ENCODE data around the gene EMD. TPM values are rescaled to one million over a fixed set of nuclear protein-coding genes. Genes with fewer than 3 reads are reported as not detected.
A peak's percentile ranks its signal among the peaks of the same experiment; 100 is the strongest.

Gene EMD
- total and polyA plus RNA-seq, 10 of the 15 experiments (the other 5 are each of a cell fraction or from before 2014, with no cell fraction given), result 0.76 to 100 (median 43.2) TPM

GRCh38 chrX:154368630-154369448 lies 10.3 kb upstream of the EMD start:
- no TSS peak for BruUV-seq (replicated peaks)
- TF ChIP-seq ATF2 (IDR thresholded peaks at IDR 0.05; ENCODE audit: low read length) (no peak), RFX5 (IDR thresholded peaks at IDR 0.05; ENCODE audit: low read depth, low read length) (no peak), MYC (IDR thresholded peaks at IDR 0.05; ENCODE audit: insufficient read depth, insufficient read length, insufficient replicate concordance, low read length, severe bottlenecking) (no peak), ETV6 (conservative IDR thresholded peaks at IDR 0.05 in 1 of 2, IDR thresholded peaks at IDR 0.05 in 1 of 2; ENCODE audit: borderline replicate concordance in 1 of 2, low read depth in 1 of 2) (no peak), CHD1 (IDR thresholded peaks at IDR 0.05; ENCODE audit: low read depth, low read length) (no peak), SP1 (IDR thresholded peaks at IDR 0.05; ENCODE audit: low read depth, low read length) (peak; percentile 10), SMARCA5 (IDR thresholded peaks at IDR 0.05) (no peak), CREB1 (IDR thresholded peaks at IDR 0.05; ENCODE audit: low read depth) (0 out of 2 replicates have a peak, but pooled peaks have one; percentile 16), PRDM15 (CRISPR knock-in tag; IDR thresholded peaks at IDR 0.05) (no peak), MEF2B (IDR thresholded peaks at IDR 0.05; ENCODE audit: partially characterized antibody, poor library complexity, severe bottlenecking) (peak; percentile 27), NFIC (IDR thresholded peaks at IDR 0.05; ENCODE audit: low read depth, low read length) (no peak), CBFB (IDR thresholded peaks at IDR 0.05; ENCODE audit: low read depth) (0 out of 2 replicates have a peak, but pooled peaks have one; percentile 36), CBX5 (IDR thresholded peaks at IDR 0.05; ENCODE audit: low read depth) (no peak), NR2F1 (conservative IDR thresholded peaks at IDR 0.05) (peak; percentile 77), NKRF (conservative IDR thresholded peaks at IDR 0.05) (peak; percentile 29; the same call in 1 of the 2 replicates)

More at GRCh38 chrX:154368630-154369448, 10.3 kb upstream of the EMD start:
- Histone ChIP-seq H3K4me1 (ENCODE audit: control insufficient read depth, insufficient read depth, low read length) (peaks cover 8% of the 10 kb centered on the region), H3K9me3 (replicated peaks; ENCODE audit: control insufficient read depth, insufficient read depth, low read length) (no peaks in the 10 kb centered on the region; the same call in 2 of the 3 replicates), H3K79me2 (ENCODE audit: control insufficient read depth, insufficient read depth, low read length) (peaks cover 35% of the 10 kb centered on the region), H3K4me3 (peak overlapping the region; percentile 88; the same call in 1 of the 2 replicates), H3K36me3 (ENCODE audit: control insufficient read depth in 2 of 2, insufficient read depth in 2 of 2, low read length in 1 of 2) (peaks cover 2 to 32% of the 10 kb centered on the region in 2 experiments; a peak in 3 of 4 replicates), H3K4me2 (ENCODE audit: control insufficient read depth, insufficient read depth) (peak overlapping the region; percentile 62), H3K9ac (ENCODE audit: control insufficient read depth, insufficient read depth, low read length) (peak overlapping the region; percentile 78; the same call in 1 of the 2 replicates), H2AFZ (ENCODE audit: control insufficient read depth, low read depth, low read length) (no peak overlapping the region), H3K27ac (ENCODE audit: control insufficient read depth, insufficient read depth) (peak overlapping the region; percentile 80), H4K20me1 (ENCODE audit: control insufficient read depth, insufficient read depth) (no peaks in the 10 kb centered on the region), H3K27me3 (replicated peaks in 1 of 2; ENCODE audit: control insufficient read depth in 2 of 2, insufficient read depth in 2 of 2, low read length in 1 of 2) (no peaks in the 10 kb centered on the region)
- ChIA-PET SMC1A (ENCODE audit: uncharacterized antibody, unreplicated experiment) (no interaction called here), RAD21 (ENCODE audit: unreplicated experiment) (no interaction called here), CTCF (no interaction called here), POLR2A (interaction anchor here (0.7 to 1.0 kb wide), 2 partner anchors 9 to 122 kb away, joined by 3 to 4 read pairs; partner anchors contain the start of gene SLC10A3)
- ATAC-seq (peak; percentile 53), DNase-seq (ENCODE audit: low read depth, low spot score) (peak; percentile 60), FAIRE-seq (peak; percentile 18)
- whole genome bisulfite sequencing (ENCODE audit: insufficient coverage, insufficient replicate concordance, low lambda C conversion rate, missing lambda C conversion rate), result 7% methylated on average over 14 of the region's 16 CpGs
- in situ Hi-C loops (cut with MboI) (no loop called here), intact Hi-C loops (cut with micrococcal nuclease; ENCODE audit: unreplicated experiment) (loop anchor here (1.0 kb wide), 1 partner anchor 10 kb away; the partner anchor contains the start of gene EMD)
